GM12878 (cell line): Measurements from ENCODE around the gene SLC12A7. TPM values are rescaled to one million over a fixed set of nuclear protein-coding genes. Genes with fewer than 3 reads are reported as not detected.

Source experiments
- ATAC-seq: fragments of 200-7000 bp; cut with Tn5 transposase; 3 replicates; pipeline ENCODE4 v1.9.1; 2020; ENCODE audit warnings: mild to moderate bottlenecking, moderate library complexity
- BruUV-seq: library from RNA; stranded (reverse); fragments of 400-500 nt; replicated peaks from 2 replicates; lab custom pipeline; 2021; lab: Mats Ljungman, UMichigan
- CTCF ChIA-PET: fragments of 300-600 bp; sonication (Branson Sonifier 250); formaldehyde crosslinking; extraction: SDS; loops from one replicate; lab custom pipeline; 2021; ENCODE audit warnings: inconsistent platforms; lab: Yijun Ruan, JAX
- POLR2A ChIA-PET: fragments of 350-600 bp; formaldehyde crosslinking; extraction: SDS; loops from one replicate; lab custom pipeline; 2021; ENCODE audit warnings: inconsistent platforms; lab: Charles Lee
- RAD21 ChIA-PET: fragments of 300-600 bp; sonication (Branson Sonifier 250); formaldehyde crosslinking; loops from one replicate; lab custom pipeline; 2023; ENCODE audit warnings: antibody characterized with exemption; ENCODE audit not compliant: unreplicated experiment; lab: Charles Lee
- SMC1A ChIA-PET: fragments of 300-600 bp; sonication (Branson Sonifier 250); formaldehyde crosslinking; loops from one replicate; lab custom pipeline; 2023; ENCODE audit not compliant: unreplicated experiment, uncharacterized antibody; lab: Charles Lee
- DNase-seq: peaks from one replicate; pipeline ENCODE4 v3.0.0-alpha.2; 2011; ENCODE audit warnings: low read depth, low spot score
- FAIRE-seq: peaks from 3 replicates; lab custom pipeline; 2011; peaks lifted over from hg19 to GRCh38; lab: Jason Lieb, UNC
- H2AFZ ChIP-seq: 2 replicates; pipeline ENCODE4 v1.6.0; 2011; ENCODE audit warnings: low read depth, low read length, control low read depth; ENCODE audit not compliant: control insufficient read depth
- H3K27ac ChIP-seq: 2 replicates; pipeline ENCODE4 v1.5.1; 2011; ENCODE audit warnings: control low read depth; ENCODE audit not compliant: control insufficient read depth, insufficient read depth
- H3K27me3 ChIP-seq, 2 experiments: replicated peaks in 1 of 2; 2 replicates each; pipeline versions ENCODE4 v1.6.0 to v1.6.1; 2011; ENCODE audit warnings: low read length in 1 of 2; ENCODE audit not compliant: control insufficient read depth in 2 of 2, insufficient read depth in 2 of 2
- H3K36me3 ChIP-seq, 2 experiments: 2 replicates each; pipeline ENCODE4 v1.5.1; 2011; ENCODE audit warnings: low read length in 1 of 2; ENCODE audit not compliant: control insufficient read depth in 2 of 2, insufficient read depth in 2 of 2
- H3K4me1 ChIP-seq: 2 replicates; pipeline ENCODE4 v1.6.1; 2011; ENCODE audit warnings: mild to moderate bottlenecking, low read length, moderate library complexity, mixed read lengths; ENCODE audit not compliant: control insufficient read depth, insufficient read depth
- H3K4me2 ChIP-seq: 2 replicates; pipeline ENCODE4 v1.6.0; 2011; ENCODE audit warnings: control low read depth; ENCODE audit not compliant: control insufficient read depth, insufficient read depth
- H3K4me3 ChIP-seq: fragments of 200-600 bp; sonication (generic); 2 replicates; pipeline ENCODE4 v1.5.1; 2016
- H3K79me2 ChIP-seq: 2 replicates; pipeline ENCODE4 v1.6.0; 2011; ENCODE audit warnings: low read length; ENCODE audit not compliant: control insufficient read depth, insufficient read depth
- H3K9ac ChIP-seq: 2 replicates; pipeline ENCODE4 v1.8.0; 2011; ENCODE audit warnings: low read length, control low read depth, mixed read lengths; ENCODE audit not compliant: control insufficient read depth, insufficient read depth
- H3K9me3 ChIP-seq: replicated peaks from 3 replicates; pipeline ENCODE4 v1.5.1; 2011; ENCODE audit warnings: mild to moderate bottlenecking, low read length; ENCODE audit not compliant: control insufficient read depth, insufficient read depth
- H4K20me1 ChIP-seq: 2 replicates; pipeline ENCODE4 v1.6.0; 2011; ENCODE audit not compliant: control insufficient read depth, insufficient read depth
- BCLAF1 ChIP-seq: fragments of 450-650 bp; IDR thresholded peaks from 2 replicates; pipeline ENCODE4 v1.6.1; 2017; ENCODE audit warnings: antibody characterized with exemption, mild to moderate bottlenecking, moderate library complexity
- CEBPB ChIP-seq, 2 experiments: fragments of 150-350 bp in 1 of 2; IDR thresholded peaks; 2 replicates each; pipeline ENCODE4 v1.6.1; 2012 to 2014; ENCODE audit warnings: low read depth in 2 of 2, low read length in 2 of 2, borderline replicate concordance in 1 of 2, inconsistent platforms in 1 of 2
- DPF2 ChIP-seq: fragments of 450-650 bp; IDR thresholded peaks from 2 replicates; pipeline ENCODE4 v1.6.1; 2017; ENCODE audit warnings: mild to moderate bottlenecking
- IRF5 ChIP-seq: fragments of 450-650 bp; IDR thresholded peaks from 2 replicates; pipeline ENCODE4 v1.6.1; 2017; ENCODE audit warnings: borderline replicate concordance
- NBN ChIP-seq: fragments of 450-650 bp; IDR thresholded peaks from 2 replicates; pipeline ENCODE4 v1.6.1; 2016
- NFIC ChIP-seq: IDR thresholded peaks from 2 replicates; pipeline ENCODE4 v1.6.1; 2012; ENCODE audit warnings: low read depth, mild to moderate bottlenecking, inconsistent platforms, low read length, moderate library complexity
- PAX5 ChIP-seq: IDR thresholded peaks from 2 replicates; pipeline ENCODE4 v1.6.1; 2011; ENCODE audit warnings: low read depth, low read length, borderline replicate concordance
- RUNX3 ChIP-seq: IDR thresholded peaks from 2 replicates; pipeline ENCODE4 v1.6.1; 2012; ENCODE audit warnings: low read length, inconsistent platforms
- TCF12 ChIP-seq: IDR thresholded peaks from 2 replicates; pipeline ENCODE4 v1.6.1; 2011; ENCODE audit warnings: low read depth, mild to moderate bottlenecking, low read length
- WRNIP1 ChIP-seq: IDR thresholded peaks from 2 replicates; pipeline ENCODE4 v1.6.1; 2011; ENCODE audit warnings: low read depth, low read length, improper control_type of control experiment, borderline replicate concordance
- ZBTB4 ChIP-seq: fragments of 450-650 bp; formaldehyde crosslinking; IDR thresholded peaks from 2 replicates; pipeline ENCODE4 v1.4.0; 2022; ENCODE audit warnings: mild to moderate bottlenecking, moderate library complexity
- ZNF592 ChIP-seq: fragments of 450-650 bp; IDR thresholded peaks from 2 replicates; pipeline ENCODE4 v1.6.1; 2017; ENCODE audit warnings: mild to moderate bottlenecking, moderate library complexity
- WGBS: methylation state at CpG from one replicate; pipeline ENCODE4 v1.1.6; 2016; ENCODE audit warnings: low lambda C conversion rate; ENCODE audit not compliant: insufficient replicate concordance, insufficient coverage; ENCODE audit errors: missing lambda C conversion rate; 5-methylcytosine and 5-hydroxymethylcytosine counted together
- in situ Hi-C: fragments of 300-500 bp; cut with MboI; formaldehyde crosslinking; loops from 9 replicates; pipeline ENCODE4 v1.14.3; 2018; ENCODE audit warnings: mixed read lengths
- intact Hi-C: fragments of 100-400 bp; cut with micrococcal nuclease; formaldehyde crosslinking; loops from one replicate; pipeline ENCODE4 v1.14.2; 2022; ENCODE audit not compliant: unreplicated experiment
- polyA plus RNA-seq, 11 experiments: library from polyadenylated mRNA; depleted of rRNA in 4 of 11; unstranded in 6 of 11; stranded (reverse) in 5 of 11; fragments of >200 nt; fragmentation: Nextera tagmentation in 4 of 11; fragmentation: Illumina TruSeq in 1 of 11; extraction: Ambion mirVana in 4 of 11; extraction: Trizol in 1 of 11; gene quantifications; 1 replicate in 1 of 11; 2 replicates in 10 of 11; pipeline versions ENCODE4 v1.2.1 to v1.2.3, GENCODE V29; 2011 to 2016; ENCODE audit warnings: inconsistent platforms in 2 of 11, missing spikeins in 2 of 11, low read depth in 1 of 11
- total RNA-seq, 4 experiments: library from RNA; depleted of rRNA in 3 of 4; stranded (reverse); fragments of >200 nt in 3 of 4; fragmentation: Illumina TruSeq in 1 of 4; extraction: Trizol in 1 of 4; gene quantifications; 2 replicates each; pipeline versions ENCODE4 v1.2.1 to v1.2.3, GENCODE V29; 2013 to 2021

Gene SLC12A7
- total and polyA plus RNA-seq, 10 of the 15 experiments (the other 5 are each of a cell fraction or from before 2014, with no cell fraction given) = 0.10 to 10.0 (median 2.9) TPM

GRCh38 chr5:1002836-1003235 is 109.0 kb downstream of the SLC12A7 start (continued):
- TF ChIP-seq ZNF592 = no peak
- TF ChIP-seq ZBTB4 = no peak
- no peak for TF ChIP-seq DPF2

GRCh38 chr5:1002271-1002546 is 109.7 kb downstream of the SLC12A7 start:
- Histone ChIP-seq H3K9ac (no peak overlapping the region), H4K20me1 (no peaks in the 10 kb centered on the region; the same call in 1 of the 2 replicates), H3K27me3 (peaks cover 7 to 8% of the 10 kb centered on the region in 2 experiments; a peak in 3 of 4 replicates), H3K79me2 (no peaks in the 10 kb centered on the region), H3K4me2 (no peak overlapping the region), H3K4me3 (no peak overlapping the region), H3K27ac (no peak overlapping the region), H3K4me1 (no peaks in the 10 kb centered on the region), H3K9me3 (no peaks in the 10 kb centered on the region), H3K36me3 (no peaks in the 10 kb centered on the region), H2AFZ (no peak overlapping the region)
- SMC1A ChIA-PET = no interaction called here
- ATAC-seq (no peak; the same call in 2 of the 3 replicates), FAIRE-seq (no peak), DNase-seq (no peak)
- POLR2A ChIA-PET = no interaction called here
- 39% methylated on average over 4 of the region's 4 CpGs for WGBS
- RAD21 ChIA-PET = interaction anchor here (0.7 kb wide), 1 partner anchor 68 kb away, joined by 3 read pairs; no protein-coding TSS in a partner anchor
- in situ Hi-C loops (no loop called here), intact Hi-C loops (no loop called here)
- no TSS peak for BruUV-seq
- CTCF ChIA-PET = no interaction called here
- TF ChIP-seq WRNIP1 = no peak
- no peak for TF ChIP-seq NBN
- TF ChIP-seq BCLAF1 = no peak
- no peak for TF ChIP-seq NFIC
- TF ChIP-seq CEBPB (IDR thresholded peaks at IDR 0.05; ENCODE audit: borderline replicate concordance in 1 of 2, low read depth in 2 of 2, low read length in 2 of 2) = no peak
- TF ChIP-seq PAX5 = no peak
- no peak for TF ChIP-seq RUNX3
- TF ChIP-seq TCF12 = no peak
- no peak for TF ChIP-seq IRF5
